Measurements from ENCODE around the gene COL9A1. TPM values are rescaled to one million over a fixed set of nuclear protein-coding genes. Genes with fewer than 3 reads are reported as not detected.

The COL9A1 gene
- total and polyA plus RNA-seq, 2 of the 8 experiments (the other 6 are each of a cell fraction or from before 2014, with no cell fraction given): 7.9 to 18.1 TPM

DNA sequence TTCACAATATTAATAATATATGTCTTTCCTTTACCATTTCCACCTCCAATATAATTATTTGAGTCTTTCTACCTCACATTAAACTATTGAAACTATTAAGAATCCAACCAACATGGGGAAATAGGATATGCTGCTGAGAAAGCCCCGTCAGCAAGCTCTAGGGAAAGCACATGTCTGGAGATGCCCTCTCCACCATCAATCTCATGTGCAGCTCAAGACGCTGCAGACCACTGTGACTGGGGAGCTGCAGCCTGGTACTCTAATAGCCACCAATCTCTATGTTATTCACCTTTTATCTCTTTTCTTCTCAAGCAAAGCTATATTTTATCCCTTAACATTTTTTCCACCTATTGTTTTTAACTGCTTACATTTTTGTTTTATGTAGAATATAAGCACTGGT lies 50.3 kb downstream of the COL9A1 start:
- Histone ChIP-seq H3K4me3 (ENCODE audit: extremely low read depth in 1 of 4, insufficient read depth in 2 of 4, low read depth in 3 of 4, low read length in 4 of 4) (no peak overlapping the region), H3K23me2 (ENCODE audit: low read depth, low read length) (no peaks in the 10 kb centered on the region), H3K27me3 (replicated peaks in 1 of 4; ENCODE audit: control insufficient read depth in 3 of 4, extremely low read depth in 1 of 4, insufficient read depth in 3 of 4, low read length in 3 of 4) (no peaks in the 10 kb centered on the region), H4K20me1 (replicated peaks in 1 of 2; ENCODE audit: control insufficient read depth in 1 of 2, insufficient read depth in 2 of 2, low read length in 2 of 2) (no peaks in the 10 kb centered on the region), H3K56ac (replicated peaks; ENCODE audit: insufficient read length, low read depth, low read length) (no peak overlapping the region), H4K5ac (ENCODE audit: insufficient read length, low read depth, low read length) (no peak overlapping the region), H3K79me1 (ENCODE audit: low read depth, low read length) (no peaks in the 10 kb centered on the region; the same call in 1 of the 2 replicates), H2BK5ac (ENCODE audit: low read depth, low read length) (no peak overlapping the region), H3K36me3 (ENCODE audit: control insufficient read depth in 2 of 4, insufficient read depth in 4 of 4, low read length in 3 of 4) (no peaks in the 10 kb centered on the region), H2BK120ac (replicated peaks; ENCODE audit: low read depth, low read length) (no peak overlapping the region), H3K27ac (ENCODE audit: low read depth, low read length) (no peak overlapping the region), H2BK15ac (ENCODE audit: low read length) (no peak overlapping the region), H3K23ac (ENCODE audit: insufficient read length) (no peak overlapping the region), H3K4ac (replicated peaks; ENCODE audit: insufficient read length, low read depth, low read length) (no peak overlapping the region), H2BK20ac (ENCODE audit: low read length) (no peak overlapping the region), H3K4me1 (replicated peaks in 1 of 4; ENCODE audit: control insufficient read depth in 3 of 4, insufficient read depth in 4 of 4, low read length in 3 of 4) (no peaks in the 10 kb centered on the region), H3K14ac (ENCODE audit: insufficient read length) (no peak overlapping the region), H3K9ac (replicated peaks in 1 of 4; ENCODE audit: extremely low read depth in 1 of 4, low read depth in 3 of 4, low read length in 3 of 4) (no peak overlapping the region), H4K91ac (replicated peaks; ENCODE audit: insufficient read length, low read length) (no peak overlapping the region), H4K8ac (ENCODE audit: extremely low read depth, insufficient read depth, low read length) (no peak overlapping the region; the same call in 1 of the 2 replicates), H3K4me2 (ENCODE audit: insufficient read depth in 1 of 2, low read depth in 2 of 2, low read length in 2 of 2) (no peak overlapping the region), H2AFZ (ENCODE audit: low read length) (no peak overlapping the region), H3K18ac (ENCODE audit: extremely low read depth, low read length) (no peak overlapping the region), H3K9me3 (ENCODE audit: insufficient read depth in 2 of 2, low read depth in 1 of 2, low read length in 1 of 2) (no peaks in the 10 kb centered on the region), H3K79me2 (ENCODE audit: control insufficient read depth in 1 of 2, insufficient read depth in 2 of 2, low read length in 2 of 2) (no peaks in the 10 kb centered on the region), H2AK5ac (ENCODE audit: low read depth, low read length) (no peak overlapping the region), H2BK12ac (ENCODE audit: low read depth, low read length) (no peak overlapping the region)
- no peak for TF ChIP-seq SIX5 (IDR thresholded peaks at IDR 0.05; ENCODE audit: low read depth, low read length)
- no peak for TF ChIP-seq POLR2AphosphoS5 (IDR thresholded peaks at IDR 0.05; ENCODE audit: low read depth, low read length)
- TF ChIP-seq KDM5A (IDR thresholded peaks at IDR 0.05; ENCODE audit: low read length): no peak
- no peak for TF ChIP-seq FOSL1 (IDR thresholded peaks at IDR 0.05; ENCODE audit: insufficient read depth, low read depth, low read length)
- no peak for TF ChIP-seq KDM1A (IDR thresholded peaks at IDR 0.05; ENCODE audit: borderline replicate concordance, low read length)
- TF ChIP-seq CBX8 (IDR thresholded peaks at IDR 0.05; ENCODE audit: borderline replicate concordance, low read depth, low read length): no peak
- no peak for TF ChIP-seq NANOG (IDR thresholded peaks at IDR 0.05; ENCODE audit: insufficient read depth, low read depth, low read length, poor library complexity, severe bottlenecking)
- no peak for TF ChIP-seq TEAD4 (IDR thresholded peaks at IDR 0.05; ENCODE audit: low read depth, low read length)
- no peak for TF ChIP-seq TAF1 (IDR thresholded peaks at IDR 0.05; ENCODE audit: low read depth, low read length)
- TF ChIP-seq EZH2 (IDR thresholded peaks at IDR 0.05; ENCODE audit: low read depth, low read length, severe bottlenecking): no peak
- FAIRE-seq (no peak), DNase-seq (ENCODE audit: low read depth in 1 of 2, low spot score in 2 of 2) (no peak)
- ChIA-PET POLR2A (ENCODE audit: partially characterized antibody) (no interaction called here), CTCF (ENCODE audit: partially characterized antibody) (interaction anchor here (0.6 to 2.4 kb wide), 4 partner anchors 21 to 634 kb away, joined by 3 to 12 read pairs (median 3); no protein-coding TSS in a partner anchor)
- 88% methylated on average over 2 of the region's 2 CpGs; no CpG with 5 or more reads in 1 of the 2 experiments for WGBS, 2 experiments (ENCODE audit: extremely low coverage in 1 of 2, insufficient coverage in 1 of 2, insufficient read length in 1 of 2, insufficient replicate concordance in 2 of 2, low coverage in 1 of 2, low lambda C conversion rate in 2 of 2, missing lambda C conversion rate in 1 of 2)
